Liver (tissue), 9 donors: ENCODE results near the gene DLK1. TPM values are rescaled to one million over a fixed set of nuclear protein-coding genes. Genes with fewer than 3 reads are reported as not detected.

Source experiments
- DNase-seq: peaks from one replicate; pipeline ENCODE4 v3.0.0-alpha.2; 2017; ENCODE audit warnings: low spot score
- H3K27ac ChIP-seq, 2 donors: one replicate each; pipeline ENCODE4 v1.7.0; 2013; ENCODE audit warnings: inconsistent platforms in 2 of 2, low read length in 2 of 2, control low read depth in 1 of 2, low read depth in 1 of 2, mild to moderate bottlenecking in 1 of 2
- H3K27me3 ChIP-seq, 4 donors: one replicate each; pipeline versions ENCODE4 v1.6.1 to v1.7.0; 2013; ENCODE audit warnings: low read length in 3 of 4, inconsistent platforms in 1 of 4, mild to moderate bottlenecking in 1 of 4, moderate library complexity in 1 of 4; ENCODE audit not compliant: control insufficient read depth in 4 of 4, insufficient read depth in 4 of 4
- H3K36me3 ChIP-seq, 4 donors: one replicate each; pipeline versions ENCODE4 v1.6.1 to v1.7.0; 2013; ENCODE audit warnings: low read length in 3 of 4, mild to moderate bottlenecking in 3 of 4, low read depth in 1 of 4, moderate library complexity in 1 of 4; ENCODE audit not compliant: control insufficient read depth in 4 of 4, insufficient read depth in 3 of 4
- H3K4me1 ChIP-seq, 4 donors: one replicate each; pipeline versions ENCODE4 v1.6.1 to v1.7.0; 2013; ENCODE audit warnings: low read length in 3 of 4, mild to moderate bottlenecking in 3 of 4, moderate library complexity in 1 of 4; ENCODE audit not compliant: control insufficient read depth in 4 of 4, insufficient read depth in 4 of 4
- H3K4me3 ChIP-seq, 3 donors: one replicate each; pipeline versions ENCODE4 v1.6.1 to v1.7.0; 2013; ENCODE audit warnings: low read length in 3 of 3, control low read depth in 1 of 3, low read depth in 1 of 3, mild to moderate bottlenecking in 1 of 3
- H3K9ac ChIP-seq, 2 donors: one replicate each; pipeline ENCODE4 v1.7.0; 2013; ENCODE audit warnings: low read length in 2 of 2, mild to moderate bottlenecking in 2 of 2, moderate library complexity in 2 of 2, control low read depth in 1 of 2, low read depth in 1 of 2
- H3K9me3 ChIP-seq, 4 donors: one replicate each; pipeline versions ENCODE4 v1.6.1 to v1.7.0; 2013; ENCODE audit warnings: low read length in 3 of 4; ENCODE audit not compliant: control insufficient read depth in 4 of 4
- ATF3 ChIP-seq: IDR thresholded peaks from 2 replicates; pipeline ENCODE4 v1.6.1; 2016; ENCODE audit warnings: antibody characterized with exemption
- EGR1 ChIP-seq, 2 donors: IDR thresholded peaks; 2 replicates each; pipeline ENCODE4 v1.6.1; 2016 to 2018; ENCODE audit warnings: antibody characterized with exemption in 2 of 2, low read depth in 2 of 2
- FOXA1 ChIP-seq: IDR thresholded peaks from 2 replicates; pipeline ENCODE4 v1.6.1; 2016; ENCODE audit warnings: antibody characterized with exemption
- FOXA2 ChIP-seq: IDR thresholded peaks from 2 replicates; pipeline ENCODE4 v1.6.1; 2016; ENCODE audit warnings: antibody characterized with exemption
- GABPA ChIP-seq, 2 donors: IDR thresholded peaks in 1 of 2; conservative IDR thresholded peaks in 1 of 2; 2 replicates each; pipeline ENCODE4 v1.6.1; 2016; ENCODE audit warnings: antibody characterized with exemption in 2 of 2, mild to moderate bottlenecking in 1 of 2, moderate library complexity in 1 of 2
- HNF4A ChIP-seq, 2 donors: conservative IDR thresholded peaks; 2 replicates each; pipeline ENCODE4 v1.6.1; 2016; ENCODE audit warnings: antibody characterized with exemption in 2 of 2, mild to moderate bottlenecking in 2 of 2
- HNF4G ChIP-seq: IDR thresholded peaks from 2 replicates; pipeline ENCODE4 v1.6.1; 2016; ENCODE audit warnings: antibody characterized with exemption
- JUND ChIP-seq, 2 donors: IDR thresholded peaks; 2 replicates each; pipeline ENCODE4 v1.6.1; 2016; ENCODE audit warnings: antibody characterized with exemption in 2 of 2
- NR2F2 ChIP-seq: IDR thresholded peaks from 2 replicates; pipeline ENCODE4 v1.6.1; 2016; ENCODE audit warnings: antibody characterized with exemption
- RAD21 ChIP-seq, 2 donors: IDR thresholded peaks; 2 replicates each; pipeline ENCODE4 v1.6.1; 2016; ENCODE audit warnings: antibody characterized with exemption in 2 of 2, mild to moderate bottlenecking in 2 of 2
- REST ChIP-seq: IDR thresholded peaks from 2 replicates; pipeline ENCODE4 v1.6.1; 2016; ENCODE audit warnings: antibody characterized with exemption, mild to moderate bottlenecking
- RXRA ChIP-seq, 2 donors: IDR thresholded peaks; 2 replicates each; pipeline ENCODE4 v1.6.1; 2017 to 2018; ENCODE audit warnings: antibody characterized with exemption in 2 of 2, mild to moderate bottlenecking in 1 of 2
- SP1 ChIP-seq: IDR thresholded peaks from 2 replicates; pipeline ENCODE4 v1.6.1; 2018; ENCODE audit warnings: antibody characterized with exemption, mild to moderate bottlenecking
- TAF1 ChIP-seq: conservative IDR thresholded peaks from 2 replicates; pipeline ENCODE4 v1.6.1; 2016; ENCODE audit warnings: antibody characterized with exemption, mild to moderate bottlenecking
- YY1 ChIP-seq: IDR thresholded peaks from 2 replicates; pipeline ENCODE4 v1.6.1; 2016; ENCODE audit warnings: antibody characterized with exemption, mild to moderate bottlenecking
- WGBS: extraction: QIAGEN DNeasy Blood & Tissue Kit; methylation state at CpG from one replicate; pipeline ENCODE4 v1.1.7; 2013; 5-methylcytosine and 5-hydroxymethylcytosine counted together
- polyA plus RNA-seq, 2 donors: library from polyadenylated mRNA; stranded (reverse) in 1 of 2; unstranded in 1 of 2; fragments of 200-250 nt in 1 of 2; fragments of >200 nt in 1 of 2; fragmentation: Nextera tagmentation in 1 of 2; extraction: Ambion mirVana in 1 of 2; gene quantifications; one replicate each; pipeline versions ENCODE4 v1.2.1 to v1.2.3, GENCODE V29; 2013 to 2015
- total RNA-seq, 2 donors: library from RNA; depleted of rRNA; stranded (reverse); fragments of >200 nt; gene quantifications; one replicate each; pipeline ENCODE4 v1.2.3, GENCODE V29; 2014
- TF ChIP-seq, protein P1 (sequence below): fragments of 150-350 bp; IDR thresholded peaks from 2 replicates; pipeline ENCODE4 v1.5.1; 2017; ENCODE audit warnings: improper control_type of control experiment, low read depth, low read length; ENCODE audit not compliant: missing input control
- TF ChIP-seq, protein P2 (sequence below): IDR thresholded peaks from 2 replicates; pipeline ENCODE4 v1.6.1; 2016; ENCODE audit warnings: antibody characterized with exemption
- TF ChIP-seq, protein P3 (sequence below): IDR thresholded peaks from 2 replicates; pipeline ENCODE4 v1.6.1; 2016; ENCODE audit warnings: antibody characterized with exemption
- donor health status: healthy.
- donor health status: healthy.
- donor health status: healthy.
- donor health status: healthy.
- donor health status: healthy.

DLK1 gene
- total and polyA plus RNA-seq, 4 donors = 0.42 to 331 (median 1.8) TPM; not detected in 1

DNA sequence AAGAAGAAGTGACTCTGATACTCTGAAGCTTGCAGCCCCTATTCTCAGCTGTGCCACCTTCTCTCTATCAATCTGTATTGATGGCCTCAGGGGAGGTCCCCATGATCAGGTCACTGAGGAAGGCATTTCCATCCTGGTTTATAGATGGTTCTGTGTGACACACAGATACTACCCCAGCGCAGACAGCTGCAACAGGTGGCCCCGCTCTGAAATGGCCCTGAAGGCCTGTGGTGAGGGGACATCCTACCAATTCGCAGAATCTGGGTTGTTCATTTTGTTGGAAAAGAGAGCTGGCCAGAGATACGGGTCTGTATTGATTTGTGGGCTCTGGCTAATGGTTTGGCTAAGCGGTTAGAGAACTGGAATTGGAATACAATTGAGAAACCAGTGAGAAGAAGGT lies 21.7 kb downstream of the DLK1 start:
- no peak overlapping the region for H3K9ac ChIP-seq
- H3K27me3 ChIP-seq = peaks cover 0 to 10% (median 0%) of the 10 kb centered on the region in 4 donors
- WGBS = 75% methylated on average over 5 of the region's 5 CpGs
- no peak for DNase-seq
- H3K4me1 ChIP-seq = no peaks in the 10 kb centered on the region
- no peaks in the 10 kb centered on the region for H3K36me3 ChIP-seq
- TF ChIP-seq HNF4A (conservative IDR thresholded peaks at IDR 0.05) = no peak
- TF ChIP-seq SP1 = no peak
- TF ChIP-seq RXRA (IDR thresholded peaks at IDR 0.05) = no peak
- TF ChIP-seq, protein P1, sequence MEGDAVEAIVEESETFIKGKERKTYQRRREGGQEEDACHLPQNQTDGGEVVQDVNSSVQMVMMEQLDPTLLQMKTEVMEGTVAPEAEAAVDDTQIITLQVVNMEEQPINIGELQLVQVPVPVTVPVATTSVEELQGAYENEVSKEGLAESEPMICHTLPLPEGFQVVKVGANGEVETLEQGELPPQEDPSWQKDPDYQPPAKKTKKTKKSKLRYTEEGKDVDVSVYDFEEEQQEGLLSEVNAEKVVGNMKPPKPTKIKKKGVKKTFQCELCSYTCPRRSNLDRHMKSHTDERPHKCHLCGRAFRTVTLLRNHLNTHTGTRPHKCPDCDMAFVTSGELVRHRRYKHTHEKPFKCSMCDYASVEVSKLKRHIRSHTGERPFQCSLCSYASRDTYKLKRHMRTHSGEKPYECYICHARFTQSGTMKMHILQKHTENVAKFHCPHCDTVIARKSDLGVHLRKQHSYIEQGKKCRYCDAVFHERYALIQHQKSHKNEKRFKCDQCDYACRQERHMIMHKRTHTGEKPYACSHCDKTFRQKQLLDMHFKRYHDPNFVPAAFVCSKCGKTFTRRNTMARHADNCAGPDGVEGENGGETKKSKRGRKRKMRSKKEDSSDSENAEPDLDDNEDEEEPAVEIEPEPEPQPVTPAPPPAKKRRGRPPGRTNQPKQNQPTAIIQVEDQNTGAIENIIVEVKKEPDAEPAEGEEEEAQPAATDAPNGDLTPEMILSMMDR = no peak
- TF ChIP-seq JUND (IDR thresholded peaks at IDR 0.05) = no peak
- TF ChIP-seq RAD21 (IDR thresholded peaks at IDR 0.05) = no peak
- TF ChIP-seq, protein P2, sequence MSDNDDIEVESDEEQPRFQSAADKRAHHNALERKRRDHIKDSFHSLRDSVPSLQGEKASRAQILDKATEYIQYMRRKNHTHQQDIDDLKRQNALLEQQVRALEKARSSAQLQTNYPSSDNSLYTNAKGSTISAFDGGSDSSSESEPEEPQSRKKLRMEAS = no peak
- no peaks in the 10 kb centered on the region for H3K9me3 ChIP-seq
- H3K4me3 ChIP-seq = no peak overlapping the region
- no peak overlapping the region for H3K27ac ChIP-seq

GRCh38 chr14:100748944-100749343 lies 22.3 kb downstream of the DLK1 start:
- Histone ChIP-seq H3K27me3 (peaks cover 0 to 10% (median 0%) of the 10 kb centered on the region in 4 donors), H3K27ac (no peak overlapping the region), H3K9me3 (no peaks in the 10 kb centered on the region), H3K9ac (no peak overlapping the region), H3K4me1 (no peaks in the 10 kb centered on the region), H3K36me3 (no peaks in the 10 kb centered on the region), H3K4me3 (no peak overlapping the region)
- TF ChIP-seq FOXA1 (no peak), RAD21 (IDR thresholded peaks at IDR 0.05) (no peak), SP1 (no peak), TAF1 (no peak), ATF3 (no peak), GABPA (IDR thresholded peaks at IDR 0.05 in 1 of 2, conservative IDR thresholded peaks at IDR 0.05 in 1 of 2) (no peak), RXRA (IDR thresholded peaks at IDR 0.05) (no peak), REST (no peak), YY1 (no peak), NR2F2 (no peak), HNF4G (no peak), FOXA2 (no peak), EGR1 (IDR thresholded peaks at IDR 0.05; ENCODE audit: low read depth in 2 of 2) (no peak), JUND (IDR thresholded peaks at IDR 0.05) (no peak), HNF4A (conservative IDR thresholded peaks at IDR 0.05) (no peak)
- TF ChIP-seq, protein P1 = no peak
- TF ChIP-seq, protein P3, sequence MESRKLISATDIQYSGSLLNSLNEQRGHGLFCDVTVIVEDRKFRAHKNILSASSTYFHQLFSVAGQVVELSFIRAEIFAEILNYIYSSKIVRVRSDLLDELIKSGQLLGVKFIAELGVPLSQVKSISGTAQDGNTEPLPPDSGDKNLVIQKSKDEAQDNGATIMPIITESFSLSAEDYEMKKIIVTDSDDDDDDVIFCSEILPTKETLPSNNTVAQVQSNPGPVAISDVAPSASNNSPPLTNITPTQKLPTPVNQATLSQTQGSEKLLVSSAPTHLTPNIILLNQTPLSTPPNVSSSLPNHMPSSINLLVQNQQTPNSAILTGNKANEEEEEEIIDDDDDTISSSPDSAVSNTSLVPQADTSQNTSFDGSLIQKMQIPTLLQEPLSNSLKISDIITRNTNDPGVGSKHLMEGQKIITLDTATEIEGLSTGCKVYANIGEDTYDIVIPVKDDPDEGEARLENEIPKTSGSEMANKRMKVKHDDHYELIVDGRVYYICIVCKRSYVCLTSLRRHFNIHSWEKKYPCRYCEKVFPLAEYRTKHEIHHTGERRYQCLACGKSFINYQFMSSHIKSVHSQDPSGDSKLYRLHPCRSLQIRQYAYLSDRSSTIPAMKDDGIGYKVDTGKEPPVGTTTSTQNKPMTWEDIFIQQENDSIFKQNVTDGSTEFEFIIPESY = no peak
- TF ChIP-seq, protein P2 = no peak
- DNase-seq = no peak
- WGBS = 85% methylated on average over 8 of the region's 8 CpGs
